ENCODE measurements around the gene MTFR2. TPM values are rescaled to one million over a fixed set of nuclear protein-coding genes. Genes with fewer than 3 reads are reported as not detected.
"Not testable (repeated sequence)": the region's sequence is repeated elsewhere in the genome, so short reads cannot be mapped to it uniquely, and the experiment has no call there.

Gene MTFR2
- total RNA-seq, 1 experiment from 2014 or later: 12.6 TPM

DNA sequence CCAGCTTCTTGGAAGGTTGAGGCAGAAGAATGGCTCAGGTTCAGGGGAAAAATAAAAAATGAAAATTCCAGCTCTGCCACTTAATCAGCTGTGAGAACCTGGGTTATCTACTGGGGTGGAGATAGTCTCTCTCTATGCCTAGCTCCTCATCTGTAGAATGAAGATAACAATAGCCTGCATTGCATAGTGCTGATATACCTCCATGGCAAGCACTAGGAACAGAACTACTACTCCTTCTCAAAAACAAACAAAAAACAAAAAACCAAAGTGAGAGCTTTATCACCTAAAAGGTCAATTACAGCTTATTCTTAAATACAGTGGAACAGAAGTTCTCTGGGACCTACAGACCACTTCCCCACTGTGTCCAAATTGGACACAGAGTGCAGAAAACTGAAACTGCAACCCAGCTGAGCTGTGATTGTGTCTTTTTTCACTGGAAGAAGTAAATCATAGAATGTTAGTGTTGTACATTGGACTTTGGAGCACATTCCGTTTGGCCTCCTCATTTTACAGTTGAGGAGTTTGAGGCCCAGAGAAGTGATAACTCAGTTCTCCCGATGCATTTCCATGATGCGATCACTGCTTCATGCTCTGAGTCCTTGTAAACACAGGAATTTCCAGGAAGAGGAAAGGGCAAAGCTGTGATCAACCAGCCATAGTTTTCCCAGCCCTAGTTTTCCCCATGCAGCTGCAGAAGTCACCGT lies 23.3 kb downstream of the MTFR2 start:
- Histone ChIP-seq H3K4me1 (replicated peaks; ENCODE audit: insufficient read depth) (peaks cover 6% of the 10 kb centered on the region), H4K20me1 (ENCODE audit: insufficient read depth) (no peaks in the 10 kb centered on the region), H3F3A (ENCODE audit: insufficient read depth, low read depth) (no peaks in the 10 kb centered on the region; the same call in 1 of the 2 replicates), H3K4me2 (peak overlapping the region; percentile 73), H3K27me3 (ENCODE audit: insufficient read depth, low read depth) (no peaks in the 10 kb centered on the region), H3K9me3 (ENCODE audit: insufficient read depth, low read depth) (peaks cover 5% of the 10 kb centered on the region; the same call in 1 of the 2 replicates), H3K79me2 (ENCODE audit: low read depth) (no peaks in the 10 kb centered on the region), H3K9me2 (ENCODE audit: insufficient read depth) (no peaks in the 10 kb centered on the region), H3K36me3 (ENCODE audit: low read depth) (no peaks in the 10 kb centered on the region), H3K4me3 (peak overlapping the region; percentile 49; the same call in 1 of the 2 replicates), H2AFZ (peak overlapping the region; percentile 80), H3K27ac (no peak overlapping the region)
- TF ChIP-seq EZH2 (IDR thresholded peaks at IDR 0.05; ENCODE audit: low read depth): no peak
- TF ChIP-seq, protein P1, sequence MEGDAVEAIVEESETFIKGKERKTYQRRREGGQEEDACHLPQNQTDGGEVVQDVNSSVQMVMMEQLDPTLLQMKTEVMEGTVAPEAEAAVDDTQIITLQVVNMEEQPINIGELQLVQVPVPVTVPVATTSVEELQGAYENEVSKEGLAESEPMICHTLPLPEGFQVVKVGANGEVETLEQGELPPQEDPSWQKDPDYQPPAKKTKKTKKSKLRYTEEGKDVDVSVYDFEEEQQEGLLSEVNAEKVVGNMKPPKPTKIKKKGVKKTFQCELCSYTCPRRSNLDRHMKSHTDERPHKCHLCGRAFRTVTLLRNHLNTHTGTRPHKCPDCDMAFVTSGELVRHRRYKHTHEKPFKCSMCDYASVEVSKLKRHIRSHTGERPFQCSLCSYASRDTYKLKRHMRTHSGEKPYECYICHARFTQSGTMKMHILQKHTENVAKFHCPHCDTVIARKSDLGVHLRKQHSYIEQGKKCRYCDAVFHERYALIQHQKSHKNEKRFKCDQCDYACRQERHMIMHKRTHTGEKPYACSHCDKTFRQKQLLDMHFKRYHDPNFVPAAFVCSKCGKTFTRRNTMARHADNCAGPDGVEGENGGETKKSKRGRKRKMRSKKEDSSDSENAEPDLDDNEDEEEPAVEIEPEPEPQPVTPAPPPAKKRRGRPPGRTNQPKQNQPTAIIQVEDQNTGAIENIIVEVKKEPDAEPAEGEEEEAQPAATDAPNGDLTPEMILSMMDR (conservative IDR thresholded peaks at IDR 0.05): no peak
- BruUV-seq (replicated peaks): no TSS peak
- DNase-seq: no peak
- intact Hi-C loops (cut with micrococcal nuclease; ENCODE audit: unreplicated experiment): loop anchor here (1.0 kb wide), 4 partner anchors 551 to 776 kb away; no protein-coding TSS in a partner anchor
- CTCF ChIA-PET: interaction anchor here (0.6 to 1.7 kb wide), 2 partner anchors 691 to 1082 kb away, joined by 3 to 7 read pairs; no protein-coding TSS in a partner anchor
- POLR2A ChIA-PET (ENCODE audit: unreplicated experiment): no interaction called here

DNA sequence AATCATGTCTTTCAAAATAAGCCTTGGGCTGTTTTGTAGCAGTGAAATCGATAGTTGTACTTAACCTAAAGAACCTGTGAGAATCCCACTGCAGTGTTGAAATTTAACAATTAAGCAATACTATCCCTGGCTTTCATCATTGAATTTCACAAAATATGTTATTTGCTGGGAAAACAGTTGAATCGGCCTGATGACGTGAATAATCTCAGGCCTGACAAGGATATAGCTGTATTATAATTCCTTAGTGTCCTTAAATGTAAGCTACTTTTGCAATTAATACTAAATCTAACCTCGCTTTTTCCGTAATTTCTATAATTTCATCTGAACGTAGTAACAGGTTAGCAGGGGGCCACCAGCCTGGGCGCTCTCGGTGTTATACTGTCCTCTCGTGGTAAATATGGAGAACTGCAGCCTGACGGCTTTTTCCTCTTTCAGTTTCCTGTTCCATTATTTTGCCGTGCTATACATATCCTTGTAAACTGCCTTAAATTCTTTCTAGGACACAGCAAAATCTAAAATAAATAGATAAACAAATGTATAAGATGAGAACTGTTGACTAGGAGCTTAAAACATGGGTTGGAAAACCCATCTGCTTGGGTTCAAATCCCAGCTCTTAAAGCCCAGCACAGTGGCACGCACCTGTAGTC lies 24.0 kb downstream of the MTFR2 start:
- H3K36me3 ChIP-seq (ENCODE audit: low read depth): no peaks in the 10 kb centered on the region
- peak overlapping the region; percentile 69 for H3K27ac ChIP-seq
- H2AFZ ChIP-seq: peak overlapping the region; percentile 80
- peaks cover 6% of the 10 kb centered on the region for H3K4me1 ChIP-seq (replicated peaks; ENCODE audit: insufficient read depth)
- no TSS peak for BruUV-seq (replicated peaks)
- ChIA-PET POLR2A (ENCODE audit: unreplicated experiment) (no interaction called here), CTCF (interaction anchor here (0.6 to 1.7 kb wide), 2 partner anchors 691 to 1081 kb away, joined by 3 to 7 read pairs; no protein-coding TSS in a partner anchor)
- peak; percentile 36 to 52 for DNase-seq
- no peaks in the 10 kb centered on the region for H3K79me2 ChIP-seq (ENCODE audit: low read depth)
- H3F3A ChIP-seq (ENCODE audit: insufficient read depth, low read depth): no peaks in the 10 kb centered on the region
- TF ChIP-seq EZH2 (IDR thresholded peaks at IDR 0.05; ENCODE audit: low read depth): no peak
- TF ChIP-seq, protein P1 (conservative IDR thresholded peaks at IDR 0.05): peak; percentile 100
- peak overlapping the region; percentile 73 for H3K4me2 ChIP-seq
- no peaks in the 10 kb centered on the region for H3K27me3 ChIP-seq (ENCODE audit: insufficient read depth, low read depth)
- intact Hi-C loops (cut with micrococcal nuclease; ENCODE audit: unreplicated experiment): loop anchor here (1.0 kb wide), 4 partner anchors 550 to 775 kb away; no protein-coding TSS in a partner anchor
- peak overlapping the region; percentile 49 for H3K4me3 ChIP-seq
- H4K20me1 ChIP-seq (ENCODE audit: insufficient read depth): no peaks in the 10 kb centered on the region
- peaks cover 5% of the 10 kb centered on the region; the same call in 1 of the 2 replicates for H3K9me3 ChIP-seq (ENCODE audit: insufficient read depth, low read depth)
- H3K9me2 ChIP-seq (ENCODE audit: insufficient read depth): no peaks in the 10 kb centered on the region

DNA sequence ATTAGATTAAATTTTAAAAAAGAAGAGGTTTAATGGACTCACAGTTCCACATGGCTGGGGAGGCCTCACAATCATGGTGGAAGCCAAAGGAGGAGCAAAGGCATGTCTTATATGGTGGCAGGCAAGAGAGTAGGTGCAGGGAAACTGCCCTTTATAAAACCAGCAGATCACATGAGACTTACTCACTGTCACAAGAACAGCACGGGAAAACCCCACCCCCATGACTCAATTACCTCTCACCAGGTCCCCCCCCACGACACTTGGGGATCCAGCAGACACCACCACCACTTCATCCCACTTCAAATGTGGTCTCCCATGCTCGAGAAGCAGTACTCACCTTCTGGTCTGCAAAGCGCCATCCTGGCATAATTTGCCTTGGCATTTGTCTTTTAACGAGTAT lies 24.6 kb downstream of the MTFR2 start:
- Histone ChIP-seq H4K20me1 (ENCODE audit: insufficient read depth) (no peaks in the 10 kb centered on the region), H3K4me2 (peak overlapping the region; percentile 73), H3K79me2 (ENCODE audit: low read depth) (no peaks in the 10 kb centered on the region), H2AFZ (peak overlapping the region; percentile 80), H3K36me3 (ENCODE audit: low read depth) (no peaks in the 10 kb centered on the region), H3K9me3 (ENCODE audit: insufficient read depth, low read depth) (peaks cover 5% of the 10 kb centered on the region; the same call in 1 of the 2 replicates), H3K27ac (peak overlapping the region; percentile 69), H3F3A (ENCODE audit: insufficient read depth, low read depth) (no peaks in the 10 kb centered on the region), H3K9me2 (ENCODE audit: insufficient read depth) (no peaks in the 10 kb centered on the region), H3K4me1 (replicated peaks; ENCODE audit: insufficient read depth) (peaks cover 6% of the 10 kb centered on the region), H3K27me3 (ENCODE audit: insufficient read depth, low read depth) (no peaks in the 10 kb centered on the region), H3K4me3 (peak overlapping the region; percentile 49; the same call in 1 of the 2 replicates)
- CTCF ChIA-PET: interaction anchor here (1.7 kb wide), 1 partner anchor 690 kb away, joined by 7 read pairs; no protein-coding TSS in a partner anchor
- no TSS peak for BruUV-seq (replicated peaks)
- intact Hi-C loops (cut with micrococcal nuclease; ENCODE audit: unreplicated experiment): no loop called here
- no peak for DNase-seq
- no peak for TF ChIP-seq EZH2 (IDR thresholded peaks at IDR 0.05; ENCODE audit: low read depth)
- TF ChIP-seq, protein P1 (conservative IDR thresholded peaks at IDR 0.05): no peak
- POLR2A ChIA-PET (ENCODE audit: unreplicated experiment): no interaction called here

DNA sequence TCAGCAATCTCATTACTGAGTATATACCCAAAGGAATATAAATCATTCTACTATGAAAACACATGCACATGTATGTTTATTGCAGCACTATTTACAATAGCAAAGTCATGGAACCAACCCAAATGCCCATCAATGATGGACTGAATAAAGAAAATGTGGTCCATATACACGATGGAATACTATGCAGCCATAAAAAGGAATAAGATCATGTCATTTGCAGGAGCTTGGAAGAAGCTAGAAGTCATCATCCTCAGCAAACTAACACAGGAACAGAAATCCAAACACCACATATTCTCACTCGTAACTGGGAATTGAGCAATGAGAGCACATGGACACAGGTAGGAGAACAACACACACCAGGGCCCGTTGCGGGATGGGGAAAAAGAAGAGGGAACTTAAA lies 25.1 kb downstream of the MTFR2 start:
- H3K4me2 ChIP-seq; H3K9me3 ChIP-seq (ENCODE audit: insufficient read depth, low read depth); H3K36me3 ChIP-seq (ENCODE audit: low read depth); H3K4me3 ChIP-seq; H2AFZ ChIP-seq; BruUV-seq (replicated peaks); H3F3A ChIP-seq (ENCODE audit: insufficient read depth, low read depth); DNase-seq; H4K20me1 ChIP-seq (ENCODE audit: insufficient read depth); H3K27me3 ChIP-seq (ENCODE audit: insufficient read depth, low read depth); CTCF ChIA-PET; POLR2A ChIA-PET (ENCODE audit: unreplicated experiment); H3K9me2 ChIP-seq (ENCODE audit: insufficient read depth); intact Hi-C loops (cut with micrococcal nuclease; ENCODE audit: unreplicated experiment); H3K79me2 ChIP-seq (ENCODE audit: low read depth); H3K27ac ChIP-seq; H3K4me1 ChIP-seq (replicated peaks; ENCODE audit: insufficient read depth): not testable (repeated sequence)

Measured in PC-9 (cell line).